Activated naive CD4-positive, alpha-beta T cell treated with anti-CD3 and anti-CD28 coated beads, Interleukin-2, amount 50 U/mL, for 16 hours (primary cell): ENCODE measurements around the gene PFDN4.
"Not testable (repeated sequence)": the region's sequence is repeated elsewhere in the genome, so short reads cannot be mapped to it uniquely, and the experiment has no call there.

Experiments
- DNase-seq: peaks from one replicate; pipeline ENCODE4 v3.0.0-alpha.2; 2020

PFDN4 gene

DNA sequence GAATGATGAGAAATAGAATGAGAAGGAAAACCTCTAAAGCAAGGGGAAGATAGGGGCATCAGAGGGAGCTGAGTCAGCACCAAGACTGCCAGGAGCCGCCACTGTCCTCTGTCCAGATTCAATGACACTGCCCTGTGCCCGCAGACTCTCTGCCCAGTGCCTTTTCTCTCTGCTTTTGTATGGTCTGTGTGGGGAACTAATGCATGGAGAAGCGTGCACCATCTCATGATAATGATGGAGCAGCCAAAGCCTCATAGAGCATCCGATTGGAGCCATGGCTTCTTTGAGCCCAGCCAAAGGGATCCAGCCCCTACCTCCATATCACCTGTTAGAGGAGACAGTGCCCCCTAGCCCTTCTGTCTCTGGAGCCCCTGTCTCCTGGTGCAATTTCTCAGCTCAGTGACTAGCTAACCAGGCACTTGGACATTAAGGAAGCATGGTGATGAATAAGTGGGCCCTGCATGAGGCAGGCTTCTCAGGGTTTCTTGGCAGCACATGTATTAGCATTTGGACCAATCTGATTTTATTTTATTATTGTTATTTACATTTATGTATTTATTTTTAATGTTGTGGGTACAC is 6.5 kb upstream of the PFDN4 start:
- no peak for DNase-seq

DNA sequence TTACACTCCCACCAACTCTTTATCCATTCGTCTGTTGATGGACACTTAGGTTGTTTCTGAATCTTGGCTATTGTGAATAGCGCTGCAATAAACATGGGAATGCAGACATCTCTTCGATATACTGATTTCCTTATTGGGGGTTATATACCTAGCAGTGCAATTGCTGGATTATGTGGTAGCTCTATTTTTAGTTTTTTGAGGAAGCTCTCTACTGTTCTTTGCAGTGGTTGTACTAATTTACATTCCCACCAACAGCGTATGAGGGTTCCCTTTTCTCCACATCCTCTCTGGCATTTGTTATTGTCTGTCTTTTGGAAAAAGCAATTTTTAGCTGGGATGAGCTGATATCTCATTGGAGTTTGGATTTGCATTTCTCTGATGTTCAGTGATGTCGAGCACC is 4.6 kb upstream of the PFDN4 start:
- DNase-seq: no peak

DNA sequence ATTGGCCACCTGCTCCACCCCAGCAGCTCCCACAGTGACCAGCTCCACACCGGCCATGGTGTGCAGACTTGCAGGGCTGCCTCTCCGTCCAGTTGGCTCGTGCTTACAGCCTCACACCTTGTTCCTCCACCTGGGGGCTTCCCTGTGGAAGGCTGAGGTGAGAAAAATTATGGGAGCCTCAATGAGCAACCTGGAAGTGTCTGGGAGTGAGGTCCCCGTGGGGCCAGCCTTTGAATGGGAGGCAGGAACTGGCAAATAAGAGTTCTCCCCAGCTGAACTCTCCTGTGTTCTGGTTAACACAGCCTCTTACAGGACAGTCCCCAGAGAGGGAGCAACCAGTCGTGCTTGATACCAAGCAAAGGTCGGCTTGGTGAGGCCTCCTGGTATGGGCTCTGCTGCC is 3.8 kb upstream of the PFDN4 start:
- DNase-seq: no peak

DNA sequence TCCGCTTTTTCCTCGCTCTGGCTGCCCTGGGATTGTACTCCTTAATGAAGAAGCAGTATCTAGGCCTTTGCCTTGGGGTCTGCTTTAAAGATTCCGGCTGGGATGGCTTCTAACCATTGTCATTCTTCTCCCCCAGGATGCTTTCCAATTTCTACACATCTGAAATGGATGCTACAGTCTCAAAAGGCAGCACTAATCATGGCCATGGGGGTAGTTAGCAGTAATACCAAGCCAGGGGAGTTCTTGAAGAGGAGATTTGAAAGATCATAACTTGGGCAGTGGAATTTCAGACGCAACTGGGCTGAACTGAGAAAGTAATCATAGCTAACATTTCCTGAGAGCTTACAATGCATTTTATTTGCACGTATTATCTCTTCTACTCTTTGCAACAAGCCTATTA is 3.4 kb upstream of the PFDN4 start:
- DNase-seq: no peak

DNA sequence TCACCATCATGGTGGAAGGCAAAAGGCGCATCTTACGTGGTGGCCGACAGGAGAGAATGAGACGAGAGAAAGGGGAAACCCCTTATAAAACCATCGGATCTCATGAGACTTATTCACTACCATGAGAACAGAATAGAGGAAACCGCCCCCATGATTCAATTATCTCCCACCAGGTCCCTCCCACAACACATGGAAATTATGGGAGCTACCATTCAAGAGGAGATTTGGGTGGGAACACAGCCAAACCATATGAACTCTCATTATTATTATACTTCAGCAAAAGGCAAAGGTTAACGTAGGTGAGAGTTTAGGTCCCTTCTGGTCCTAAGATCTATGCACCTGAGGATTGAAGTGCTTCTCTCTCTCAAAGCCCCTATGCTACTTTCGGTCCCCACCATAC is 2.4 kb upstream of the PFDN4 start:
- DNase-seq: no peak

DNA sequence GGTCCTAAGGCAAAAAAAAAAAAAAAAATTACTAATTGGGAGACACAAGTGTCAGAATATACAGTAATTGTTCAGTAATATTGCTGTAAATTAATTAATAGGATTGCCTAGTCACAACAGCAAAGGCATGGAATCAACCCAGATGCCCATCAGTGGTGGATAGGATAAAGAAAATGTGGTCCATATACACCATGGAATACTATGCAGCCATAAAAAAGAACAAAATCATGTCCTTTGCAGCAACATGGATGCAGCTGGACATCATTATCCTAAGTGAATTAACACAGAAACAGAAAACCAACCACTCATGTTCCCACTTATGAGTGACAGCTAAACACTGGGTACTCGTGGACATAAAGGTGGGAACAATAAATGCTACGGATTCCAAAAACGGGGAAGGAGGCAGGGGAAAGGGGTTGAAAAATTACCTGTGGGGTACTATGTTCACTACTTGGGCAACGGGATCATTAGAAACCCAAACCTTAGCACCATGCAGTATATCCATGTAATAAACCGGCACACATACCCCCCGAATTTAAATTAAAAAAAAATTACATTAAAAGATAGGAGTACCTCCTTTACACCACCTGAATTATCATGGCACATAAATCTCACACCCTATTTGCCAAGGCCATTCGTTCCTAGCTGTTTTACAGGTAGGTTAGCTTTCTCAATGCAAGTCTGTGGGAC is 689 bp upstream of the PFDN4 start:
- no peak for DNase-seq

DNA sequence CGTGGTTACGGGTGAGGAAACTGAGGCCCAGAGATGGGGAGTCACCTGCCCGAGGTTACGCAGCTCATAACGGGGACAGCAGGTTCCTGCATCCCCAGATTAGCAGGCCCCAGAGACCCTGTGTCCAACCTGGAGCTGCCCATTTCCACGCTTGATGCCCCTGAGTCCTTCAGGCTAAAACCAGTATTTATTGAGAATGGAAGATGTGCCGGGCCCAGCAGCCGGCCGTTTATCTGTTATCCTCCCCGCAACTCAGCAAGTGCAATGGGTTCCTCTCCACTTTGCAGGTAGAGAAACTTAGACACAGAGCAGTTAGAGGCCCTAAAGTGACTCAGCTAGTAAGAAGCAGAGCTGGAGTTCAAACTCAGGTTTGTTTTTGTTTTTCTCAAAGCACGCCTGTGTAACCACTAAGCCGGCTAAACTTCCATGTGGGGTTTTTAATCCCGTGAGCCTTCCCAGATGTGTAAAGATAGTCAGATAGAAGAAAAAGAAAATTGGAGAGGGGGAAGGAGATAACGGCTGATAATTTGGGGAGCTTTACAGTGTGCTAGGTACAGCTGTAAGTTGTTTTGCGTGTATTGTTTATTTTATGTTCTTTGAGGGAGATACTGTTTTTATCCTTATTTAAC is 775 bp downstream of the PFDN4 start:
- DNase-seq: no peak

DNA sequence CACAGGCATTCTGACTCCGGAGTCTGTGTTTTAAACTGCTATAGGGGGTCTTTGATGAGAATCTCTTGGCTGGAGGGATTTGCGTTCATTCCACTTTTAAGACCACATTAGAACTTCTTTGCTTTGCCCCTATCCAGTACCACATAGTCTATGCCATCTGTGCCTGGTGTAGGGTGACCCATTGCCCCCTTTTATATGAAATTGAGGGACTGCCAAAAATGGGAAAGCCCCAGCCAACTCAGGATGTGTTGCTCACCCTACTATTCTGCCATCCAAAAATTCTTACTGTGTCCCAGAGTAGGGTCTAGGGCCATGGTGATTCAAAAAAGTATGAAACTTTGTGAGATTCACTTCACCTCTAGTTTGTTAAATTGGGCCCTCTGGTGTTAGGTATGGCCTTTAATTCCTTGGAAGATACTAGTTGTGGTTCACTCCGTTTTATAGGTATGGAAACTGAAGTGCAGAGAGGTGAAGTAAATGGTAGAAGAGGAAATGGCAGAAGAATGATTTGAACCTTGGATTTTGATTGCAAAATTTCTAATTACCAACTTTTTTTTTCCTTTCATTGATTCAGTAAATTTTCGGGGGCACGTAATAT is 1.4 kb downstream of the PFDN4 start:
- no peak for DNase-seq

DNA sequence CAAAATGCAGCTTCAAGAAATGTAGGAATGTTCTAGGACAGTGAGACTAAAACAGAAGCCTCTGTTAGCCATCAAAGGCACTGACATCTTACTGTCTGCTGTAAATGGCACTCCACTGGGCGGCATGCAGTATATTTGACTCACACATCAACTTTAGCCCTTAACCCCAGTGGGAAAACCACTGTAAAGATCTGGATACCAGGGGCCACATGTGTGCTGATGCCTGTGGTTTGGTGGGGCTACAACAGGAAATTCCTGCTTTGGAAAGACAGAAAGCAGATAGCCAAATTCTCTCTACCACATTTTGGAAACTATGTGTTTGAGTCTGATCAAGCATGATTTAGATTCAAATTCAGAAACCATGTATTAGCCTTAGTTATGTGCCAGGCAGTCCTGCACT is 4.3 kb downstream of the PFDN4 start:
- no peak for DNase-seq

DNA sequence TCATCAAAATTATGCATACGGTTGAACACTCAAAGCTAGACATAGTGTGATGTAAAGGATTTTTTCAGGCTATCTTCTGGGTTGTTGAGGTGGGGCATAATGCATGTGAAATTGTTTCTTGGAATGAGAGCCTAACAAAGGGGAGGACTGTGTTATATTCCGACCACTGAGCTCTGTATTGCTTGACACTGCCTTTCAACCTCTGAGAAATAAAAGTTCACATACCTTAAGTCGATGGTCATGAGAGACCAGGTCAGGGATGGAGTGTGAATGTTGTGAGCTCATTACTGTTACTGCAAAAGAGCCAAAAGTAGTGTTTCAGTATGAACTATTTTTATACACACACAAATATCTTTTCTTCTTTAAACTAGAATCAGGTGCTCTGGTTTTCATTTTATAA is 5.0 kb downstream of the PFDN4 start:
- no peak for DNase-seq

DNA sequence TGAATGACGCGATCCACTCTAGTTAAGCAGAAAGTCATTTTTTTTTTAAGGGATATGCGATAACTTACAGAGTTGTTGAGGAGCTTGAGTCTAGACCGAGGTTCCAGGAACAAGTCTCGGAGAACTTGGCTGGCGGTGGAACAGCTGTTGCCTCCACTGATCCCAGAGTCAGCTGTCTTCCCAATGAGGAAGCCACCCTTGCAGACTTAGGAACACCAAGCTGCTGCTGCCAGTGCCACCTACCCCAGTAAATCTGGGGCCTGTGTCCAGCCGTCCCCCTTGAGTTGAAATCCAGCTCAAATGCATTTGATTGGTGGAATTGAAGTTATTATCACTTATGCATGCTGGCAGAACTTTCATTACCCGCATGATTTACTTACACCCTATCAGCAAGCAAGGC is 6.7 kb downstream of the PFDN4 start:
- DNase-seq: no peak

DNA sequence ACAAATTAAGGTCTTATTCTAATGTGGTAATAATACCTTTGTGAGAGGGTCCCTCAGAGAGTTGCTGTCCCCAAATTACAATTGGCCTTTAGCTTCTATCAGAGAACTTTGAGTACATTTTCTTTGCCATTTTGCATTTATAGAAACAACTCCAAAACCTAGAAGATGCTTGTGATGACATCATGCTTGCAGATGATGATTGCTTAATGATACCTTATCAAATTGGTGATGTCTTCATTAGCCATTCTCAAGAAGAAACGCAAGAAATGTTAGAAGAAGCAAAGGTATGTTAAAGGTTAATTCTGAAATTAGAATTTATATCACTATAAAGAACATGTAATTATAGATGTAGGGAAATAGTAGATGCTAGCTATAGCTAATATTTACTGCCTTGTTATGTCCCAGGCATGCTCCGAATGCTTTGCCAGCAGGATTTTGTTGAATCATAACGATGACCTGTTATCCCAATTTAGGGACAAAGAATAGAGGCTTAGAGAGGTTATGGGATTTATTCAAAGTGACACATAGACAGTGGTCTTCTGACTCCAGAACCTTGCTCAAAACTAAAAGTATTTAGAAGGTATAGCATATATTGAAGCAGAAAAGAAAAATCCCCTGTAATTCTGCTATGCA is 7.4 kb downstream of the PFDN4 start:
- no peak for DNase-seq

DNA sequence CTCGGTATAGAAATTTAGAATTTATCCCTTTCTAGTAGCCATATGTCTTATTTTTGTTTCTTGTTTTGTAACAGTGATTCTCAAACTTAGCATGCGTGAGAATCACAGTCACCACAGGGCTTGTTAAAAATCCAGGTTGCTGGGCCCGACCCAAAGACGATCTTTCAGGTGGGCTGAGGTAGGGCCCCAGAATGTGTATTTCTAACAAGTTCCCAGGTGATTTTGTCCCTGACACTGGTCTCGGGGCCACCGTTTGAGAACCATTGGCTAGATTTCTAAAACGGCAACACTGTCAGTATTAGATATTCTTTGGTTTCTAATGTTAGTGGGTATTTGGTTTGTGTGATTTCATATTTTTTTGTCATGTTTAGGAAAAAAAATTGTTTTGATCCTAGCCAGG is 9.9 kb downstream of the PFDN4 start:
- no peak for DNase-seq

DNA sequence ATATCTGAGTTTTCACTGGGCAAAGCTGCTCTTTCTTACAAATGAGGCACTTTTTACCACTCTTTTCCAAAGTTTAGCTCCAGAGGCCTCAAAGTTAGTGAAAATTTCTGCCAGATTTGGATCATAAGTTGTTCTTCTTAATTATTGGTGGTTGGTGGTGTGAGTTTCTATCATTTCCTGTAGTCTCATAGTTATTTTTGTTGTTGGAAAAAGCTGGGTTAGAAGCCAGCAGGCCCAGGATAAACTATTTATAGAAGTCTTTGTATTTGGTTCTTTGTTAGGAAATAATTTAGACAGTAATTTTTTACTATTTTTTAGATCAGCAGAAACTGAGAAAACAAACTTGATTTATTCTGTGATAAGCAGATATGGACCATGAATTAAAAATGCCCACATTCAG is 10.6 kb downstream of the PFDN4 start:
- no peak for DNase-seq

DNA sequence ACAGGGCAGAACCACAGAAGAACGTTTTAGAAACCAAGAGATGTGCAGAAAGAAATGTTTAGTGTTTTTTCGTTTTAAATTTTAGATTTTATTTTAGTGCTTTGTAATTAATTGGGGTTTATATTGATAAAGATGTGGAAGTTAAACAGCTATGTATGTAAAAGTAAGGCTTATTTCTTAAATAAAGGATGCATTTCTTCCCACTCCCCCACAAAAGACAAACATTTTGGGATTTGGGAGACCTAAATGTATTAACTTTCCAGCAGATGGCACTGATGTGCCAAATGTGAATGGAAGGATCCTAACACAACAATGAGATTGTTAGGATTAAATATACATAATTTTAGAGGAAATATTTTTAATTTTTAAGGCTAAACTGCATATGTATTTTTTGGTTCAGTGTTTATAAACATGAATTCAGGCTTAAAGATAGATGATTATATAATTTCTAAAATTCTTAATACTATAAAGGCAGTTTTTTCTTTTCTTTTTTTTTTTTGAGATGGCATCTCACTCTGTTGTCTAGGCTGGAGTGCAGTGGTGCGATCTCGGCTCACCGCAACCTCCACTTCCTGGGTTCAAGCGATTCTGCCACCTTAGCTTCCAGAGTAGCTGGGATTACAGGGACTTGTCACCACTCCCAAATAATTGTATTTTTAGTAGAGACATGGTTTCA is 12.0 kb downstream of the PFDN4 start:
- DNase-seq: no peak

DNA sequence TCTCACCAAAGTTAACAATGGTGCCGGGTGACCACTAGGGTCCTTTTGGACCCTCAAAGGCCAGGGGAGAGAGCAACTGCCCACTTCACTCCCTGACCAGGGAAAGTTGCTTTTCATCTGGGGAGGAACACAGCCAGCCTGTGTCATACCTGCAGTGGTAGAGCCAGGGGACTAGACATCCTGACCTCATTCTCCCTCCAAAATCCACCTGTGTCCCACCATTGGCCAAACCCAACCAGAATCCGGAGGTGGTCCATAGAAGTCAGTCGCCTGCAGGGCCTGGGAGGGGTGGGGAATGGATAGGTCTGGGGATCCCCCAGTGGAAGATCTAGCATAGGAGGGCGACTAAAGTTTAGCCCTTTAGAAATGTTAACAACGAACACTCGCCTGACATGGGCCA is 12.8 kb downstream of the PFDN4 start:
- no peak for DNase-seq

DNA sequence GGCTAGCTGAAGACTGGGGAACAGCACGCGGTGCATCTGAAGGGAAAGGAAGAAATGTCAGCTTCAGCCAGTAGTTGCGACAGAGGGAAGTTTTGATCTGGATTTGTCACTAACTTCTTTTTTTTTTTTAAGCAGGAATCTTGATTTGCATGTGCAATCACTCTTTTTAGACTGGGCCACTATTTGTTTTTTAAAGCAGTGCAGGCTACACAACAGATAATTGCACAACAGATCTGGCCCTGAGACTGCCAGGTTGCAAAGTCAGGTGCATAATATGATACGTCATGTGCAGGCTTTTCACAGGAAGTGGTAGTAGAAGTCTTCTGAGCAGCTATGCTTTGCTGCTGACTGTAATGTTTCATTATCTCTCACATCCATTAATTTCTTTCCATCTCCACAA is 13.5 kb downstream of the PFDN4 start:
- no peak for DNase-seq

DNA sequence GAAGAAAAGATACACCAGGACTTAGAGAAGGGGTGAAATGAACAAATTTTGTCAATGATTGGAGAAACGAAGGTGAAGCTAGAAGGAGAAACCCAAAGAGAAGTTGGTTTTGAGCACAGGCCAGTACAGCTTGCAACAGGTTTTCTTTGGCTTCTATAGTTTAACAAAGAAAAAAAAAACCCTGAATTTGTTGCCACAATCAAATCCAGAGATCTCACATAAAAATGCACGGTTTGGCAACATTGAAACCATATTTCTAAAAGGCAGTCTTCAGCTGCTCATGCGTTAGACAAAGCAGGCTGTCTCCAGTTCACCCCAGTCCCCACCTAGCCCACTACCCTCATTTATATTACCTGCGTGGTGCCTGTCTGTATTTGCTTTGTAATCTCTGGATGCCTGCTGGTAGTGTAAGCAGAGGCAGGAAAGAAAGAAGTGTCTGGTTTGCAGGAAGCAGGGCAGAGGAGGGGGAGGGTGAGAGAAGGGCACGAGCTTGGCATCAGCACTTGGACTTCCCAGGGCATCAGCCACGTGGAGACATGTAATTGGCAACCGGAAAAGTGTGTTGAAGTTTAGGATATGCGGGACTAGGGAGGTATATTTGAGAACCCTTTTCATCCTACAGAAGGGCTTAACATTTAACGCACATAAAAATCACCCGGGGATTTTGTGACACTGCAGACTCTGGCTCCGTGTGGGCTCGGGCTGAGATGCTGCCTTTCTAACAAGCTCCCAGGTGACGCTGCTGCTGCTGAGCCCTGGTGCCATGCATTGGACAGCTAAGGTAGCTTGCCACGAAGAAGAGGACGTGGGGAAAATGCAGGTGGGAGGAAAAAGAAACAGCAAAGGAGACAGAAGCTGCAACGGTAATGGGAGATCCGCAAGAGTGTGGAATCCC is 14.4 kb downstream of the PFDN4 start:
- DNase-seq: no peak

DNA sequence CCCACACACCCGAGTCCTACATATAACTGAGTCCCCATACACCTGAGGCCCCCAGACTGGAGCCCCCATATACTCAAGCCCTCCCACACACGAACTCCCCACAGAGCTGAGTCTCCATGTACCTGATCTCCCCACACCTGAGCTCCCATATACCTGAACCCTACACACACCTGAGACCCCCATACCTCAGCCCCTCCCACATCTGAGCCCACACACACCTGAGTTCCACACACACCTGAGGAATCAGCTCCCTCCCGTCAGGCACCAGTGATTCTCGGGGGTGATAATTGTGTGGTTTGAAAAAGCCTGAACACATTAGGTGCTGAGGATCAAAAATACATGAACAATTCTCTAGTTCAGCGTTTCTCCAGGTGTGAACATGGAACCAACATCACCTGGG is 15.4 kb downstream of the PFDN4 start:
- DNase-seq: no peak

DNA sequence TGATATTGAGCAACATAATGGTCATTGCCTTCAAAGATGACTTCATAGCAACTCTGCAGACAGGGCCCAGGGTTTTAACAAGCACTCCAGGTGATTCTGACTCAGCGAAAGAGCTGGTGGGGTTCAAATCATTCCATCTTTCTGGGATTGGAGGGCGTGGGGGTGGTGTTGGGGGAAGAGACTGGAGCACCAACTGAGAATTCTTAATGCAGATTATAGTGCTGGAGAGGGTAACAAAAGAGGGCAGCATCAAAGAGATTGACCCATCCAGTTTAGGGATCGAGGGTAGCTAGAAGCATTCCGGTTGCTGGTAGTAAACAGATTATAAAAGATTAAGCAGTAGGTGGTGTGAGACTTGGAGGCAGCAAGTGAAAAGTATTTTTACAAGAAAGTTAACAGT is 15.9 kb downstream of the PFDN4 start:
- DNase-seq: no peak

DNA sequence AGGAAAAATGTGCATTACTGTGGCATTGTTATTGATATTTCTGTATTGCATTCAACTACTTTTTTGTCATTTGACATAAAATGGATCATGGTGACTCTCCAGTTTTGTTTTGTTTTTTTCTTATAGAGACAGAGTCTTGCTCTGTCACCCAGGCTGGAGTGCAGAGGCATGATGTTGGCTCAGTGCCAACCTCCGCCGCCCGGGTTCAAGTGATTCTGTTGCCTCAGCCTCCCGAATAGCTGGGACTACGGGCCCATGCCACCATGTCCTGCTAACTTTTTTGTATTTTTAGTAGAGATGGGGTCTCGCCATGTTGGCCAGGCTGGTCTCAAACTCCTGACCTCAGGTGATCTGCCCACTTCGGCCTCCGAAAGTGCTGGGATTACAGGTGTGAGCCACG is 16.8 kb downstream of the PFDN4 start:
- not testable (repeated sequence) for DNase-seq

DNA sequence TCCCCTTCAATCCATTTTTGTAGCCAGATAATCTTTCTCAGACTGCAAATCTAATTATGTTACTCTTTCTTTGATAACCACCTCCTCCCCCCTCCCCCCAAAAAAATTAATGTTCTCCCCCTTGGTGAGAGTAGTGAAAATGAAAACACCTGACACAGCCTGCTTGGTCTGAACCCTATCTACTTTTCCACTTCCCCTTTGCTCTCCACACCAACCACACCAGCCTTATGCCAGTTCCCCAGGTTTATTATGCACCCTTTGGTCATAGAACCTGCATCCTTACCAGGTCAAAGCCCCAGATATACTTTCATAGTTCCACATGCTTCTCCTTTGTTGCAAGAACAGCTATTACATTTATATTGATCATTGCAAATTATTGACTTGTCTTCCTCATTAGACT is 19.4 kb downstream of the PFDN4 start:
- no peak for DNase-seq
